Sciatic nerve (tissue), 2 donors: ENCODE measurements around the gene CRAMP1. TPM values are rescaled to one million over a fixed set of nuclear protein-coding genes. Genes with fewer than 3 reads are reported as not detected.
"Not testable (repeated sequence)": the region's sequence is repeated elsewhere in the genome, so short reads cannot be mapped to it uniquely, and the experiment has no call there.

ENCODE experiments used
- ATAC-seq: fragments of 200-7000 bp; cut with Tn5 transposase; one replicate; pipeline ENCODE4 v1.9.1; 2020; ENCODE audit warnings: mild to moderate bottlenecking, moderate library complexity
- DNase-seq: peaks from one replicate; pipeline ENCODE4 v3.0.0-alpha.2; 2020; ENCODE audit warnings: low spot score
- intact Hi-C: fragments of 100-400 bp; cut with DNase I; formaldehyde crosslinking; loops from one replicate; pipeline ENCODE4 v1.14.2; 2022
- total RNA-seq: library from RNA; stranded (reverse); fragmentation: NEBNext Ultra II Directional; extraction: Animal tissue kit (Norgen Biotek cat#: 25700); gene quantifications from one replicate; pipeline ENCODE4 v1.2.1, GENCODE V29; 2021
- donor health status: DM: no; HTN: no; CAD: no.
- donor health status: DM: no; HTN: no; CAD: no.

CRAMP1 gene
- total RNA-seq = 26.1 TPM

GRCh38 chr16:1612320-1613111, at the start of gene CRAMP1:
Gene CRAMP1 (plus strand): TSS chr16:1612360. CDS start chr16:1614640, 2,280 bp downstream.
- ATAC-seq (no peak), DNase-seq (no peak)
- intact Hi-C loops = no loop called here

GRCh38 chr16:1563786-1564185, 48.4 kb upstream of the CRAMP1 start:
- no peak for DNase-seq
- no peak for ATAC-seq
- intact Hi-C loops = no loop called here

GRCh38 chr16:1564325-1564724, 47.8 kb upstream of the CRAMP1 start:
- DNase-seq (no peak), ATAC-seq (no peak)
- intact Hi-C loops = no loop called here

- ATAC-seq = no peak
- intact Hi-C loops = no loop called here
- no peak for DNase-seq
Measured at GRCh38 chr16:1565083-1565805, 46.9 kb upstream of the CRAMP1 start.

- intact Hi-C loops = no loop called here
- DNase-seq (no peak), ATAC-seq (no peak)
Measured at GRCh38 chr16:1567988-1568387, 44.2 kb upstream of the CRAMP1 start.

- ATAC-seq (no peak), DNase-seq (no peak)
- intact Hi-C loops = no loop called here
Measured at GRCh38 chr16:1571012-1571671, 41.0 kb upstream of the CRAMP1 start.

- no peak for DNase-seq
- ATAC-seq = no peak
- intact Hi-C loops = no loop called here
Measured at GRCh38 chr16:1572673-1573072, 39.5 kb upstream of the CRAMP1 start.

GRCh38 chr16:1573301-1573700, 38.9 kb upstream of the CRAMP1 start:
- DNase-seq (no peak), ATAC-seq (no peak)
- intact Hi-C loops = no loop called here

- intact Hi-C loops = no loop called here
- ATAC-seq (no peak), DNase-seq (no peak)
Measured at GRCh38 chr16:1575578-1575977, 36.6 kb upstream of the CRAMP1 start.

- DNase-seq (no peak), ATAC-seq (no peak)
- intact Hi-C loops = no loop called here
Measured at GRCh38 chr16:1579214-1579613, 32.9 kb upstream of the CRAMP1 start.

GRCh38 chr16:1580256-1580655, 31.9 kb upstream of the CRAMP1 start:
- intact Hi-C loops = no loop called here
- no peak for DNase-seq
- ATAC-seq = no peak

- intact Hi-C loops = no loop called here
- no peak for DNase-seq
- no peak for ATAC-seq
Measured at GRCh38 chr16:1580956-1581355, 31.2 kb upstream of the CRAMP1 start.

GRCh38 chr16:1581804-1582203, 30.4 kb upstream of the CRAMP1 start:
- DNase-seq = no peak
- no peak for ATAC-seq
- intact Hi-C loops = no loop called here

GRCh38 chr16:1583180-1583579, 29.0 kb upstream of the CRAMP1 start:
- DNase-seq = no peak
- intact Hi-C loops = no loop called here

GRCh38 chr16:1584926-1585484, 27.2 kb upstream of the CRAMP1 start:
- intact Hi-C loops = no loop called here
- no peak for ATAC-seq

More at GRCh38 chr16:1583180-1583579, 29.0 kb upstream of the CRAMP1 start:
- ATAC-seq = no peak

GRCh38 chr16:1590366-1590765, 21.8 kb upstream of the CRAMP1 start:
- ATAC-seq = no peak
- no peak for DNase-seq
- intact Hi-C loops = no loop called here

More at GRCh38 chr16:1584926-1585484, 27.2 kb upstream of the CRAMP1 start:
- no peak for DNase-seq

- intact Hi-C loops = no loop called here
- no peak for DNase-seq
- no peak for ATAC-seq
Measured at GRCh38 chr16:1590930-1591705, 21.0 kb upstream of the CRAMP1 start.

- ATAC-seq (no peak), DNase-seq (no peak)
- intact Hi-C loops = no loop called here
Measured at GRCh38 chr16:1592446-1592845, 19.7 kb upstream of the CRAMP1 start.

- intact Hi-C loops, ATAC-seq, DNase-seq: not testable (repeated sequence)
Measured at GRCh38 chr16:1595511-1595910, 16.6 kb upstream of the CRAMP1 start.
